Measurements from ENCODE around the gene DCLK1.

DNA sequence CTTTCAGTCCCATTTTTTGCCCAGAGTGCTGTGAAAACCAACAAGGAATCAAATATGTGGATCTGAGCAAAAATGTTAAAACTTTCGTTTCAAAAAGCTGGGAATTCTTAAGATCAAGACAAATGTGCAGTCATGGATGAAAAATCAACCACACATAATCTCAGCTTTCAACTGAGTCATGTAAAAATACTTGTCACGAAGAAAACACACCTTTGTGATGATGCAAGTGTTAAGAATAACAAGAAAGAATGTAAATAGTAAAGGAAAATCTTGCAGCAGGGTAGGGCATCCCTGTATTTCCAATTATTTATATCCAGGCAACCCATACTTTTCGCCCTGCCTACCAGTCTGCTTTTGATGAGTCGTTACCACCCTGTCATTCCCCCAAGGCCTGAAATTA, 27.4 kb upstream of the DCLK1 start:
- TF ChIP-seq POLR2A (IDR thresholded peaks at IDR 0.05) (no peak), POLR2AphosphoS5 (IDR thresholded peaks at IDR 0.05) (no peak)
- TF ChIP-seq, protein P1, sequence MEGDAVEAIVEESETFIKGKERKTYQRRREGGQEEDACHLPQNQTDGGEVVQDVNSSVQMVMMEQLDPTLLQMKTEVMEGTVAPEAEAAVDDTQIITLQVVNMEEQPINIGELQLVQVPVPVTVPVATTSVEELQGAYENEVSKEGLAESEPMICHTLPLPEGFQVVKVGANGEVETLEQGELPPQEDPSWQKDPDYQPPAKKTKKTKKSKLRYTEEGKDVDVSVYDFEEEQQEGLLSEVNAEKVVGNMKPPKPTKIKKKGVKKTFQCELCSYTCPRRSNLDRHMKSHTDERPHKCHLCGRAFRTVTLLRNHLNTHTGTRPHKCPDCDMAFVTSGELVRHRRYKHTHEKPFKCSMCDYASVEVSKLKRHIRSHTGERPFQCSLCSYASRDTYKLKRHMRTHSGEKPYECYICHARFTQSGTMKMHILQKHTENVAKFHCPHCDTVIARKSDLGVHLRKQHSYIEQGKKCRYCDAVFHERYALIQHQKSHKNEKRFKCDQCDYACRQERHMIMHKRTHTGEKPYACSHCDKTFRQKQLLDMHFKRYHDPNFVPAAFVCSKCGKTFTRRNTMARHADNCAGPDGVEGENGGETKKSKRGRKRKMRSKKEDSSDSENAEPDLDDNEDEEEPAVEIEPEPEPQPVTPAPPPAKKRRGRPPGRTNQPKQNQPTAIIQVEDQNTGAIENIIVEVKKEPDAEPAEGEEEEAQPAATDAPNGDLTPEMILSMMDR (IDR thresholded peaks at IDR 0.05) = no peak

All from prostate gland (tissue), 2 donors.